Activated CD4-positive, CD25-positive, alpha-beta regulatory T cell treated with anti-CD3 and anti-CD28 coated beads, Interleukin-2, amount 50 U/mL, for 16 hours (primary cell): ENCODE results near the gene SYNJ2.

Experiments used
- DNase-seq: peaks from one replicate; pipeline ENCODE4 v3.0.0-alpha.2; 2020; ENCODE audit warnings: low read depth, low spot score

The SYNJ2 gene

DNA sequence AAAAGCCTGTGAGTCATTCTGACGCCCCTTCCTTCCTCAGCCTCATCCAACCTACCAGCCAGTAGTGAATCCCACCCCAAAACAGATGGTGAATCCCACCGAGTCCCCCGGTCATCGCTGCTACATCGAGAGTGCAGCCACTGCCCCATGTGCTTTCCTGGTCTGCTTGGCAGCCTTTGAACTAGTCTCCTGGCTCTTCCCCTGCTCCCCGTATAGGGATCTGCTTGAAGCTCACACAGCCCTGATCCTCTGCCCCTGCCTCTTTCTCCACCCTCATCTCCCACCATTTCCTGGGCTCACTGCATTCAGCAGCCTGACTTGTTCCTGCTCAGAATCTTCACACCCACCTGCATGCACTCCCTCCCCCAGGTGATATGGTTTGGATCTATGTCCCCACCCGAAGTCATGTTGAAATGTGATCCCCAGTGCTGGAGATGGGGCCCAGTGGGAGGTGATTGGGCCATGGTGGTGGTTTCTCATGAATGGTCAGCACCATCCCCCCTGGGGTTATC is 14.6 kb downstream of the SYNJ2 start:
- DNase-seq = no peak

DNA sequence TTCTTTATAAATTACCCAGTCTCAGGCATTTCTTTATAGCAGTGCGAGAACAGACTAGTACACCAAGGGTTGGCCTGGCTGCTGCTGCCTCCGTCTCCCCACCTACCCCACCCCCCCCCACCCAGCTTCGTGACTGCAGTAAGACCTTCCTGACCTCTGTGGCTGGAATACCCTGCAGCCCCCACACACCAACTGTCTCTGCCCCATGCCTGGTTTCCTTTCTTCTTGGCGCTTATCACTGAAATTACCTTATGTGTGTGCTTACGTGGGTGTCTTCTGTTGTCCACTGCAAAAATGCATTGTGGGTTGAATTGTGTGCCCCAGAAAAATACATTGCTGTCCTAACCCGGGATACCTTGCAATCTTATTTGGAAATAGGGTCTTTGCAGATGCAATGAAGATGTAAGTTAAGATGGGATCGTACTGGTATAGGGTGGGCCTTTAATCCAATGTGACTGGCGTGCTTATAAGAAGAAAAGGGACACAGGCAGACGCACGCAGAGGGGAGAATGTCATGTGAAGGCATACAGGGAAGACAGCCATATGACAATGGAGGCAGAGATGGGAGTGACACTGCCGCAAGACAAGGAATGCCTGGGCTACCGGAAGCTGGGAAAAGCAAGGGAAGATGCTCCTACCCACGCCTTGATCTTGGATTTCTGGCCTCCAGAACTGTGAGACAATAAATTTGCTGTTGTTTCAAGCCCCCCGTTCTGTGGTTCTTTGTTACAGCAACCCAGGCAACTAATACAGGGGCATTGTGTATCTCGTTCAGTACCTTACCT is 15.4 kb downstream of the SYNJ2 start:
- DNase-seq = no peak

- DNase-seq = no peak
Observed at GRCh38 chr6:157997893-157998608, 16.4 kb downstream of the SYNJ2 start.

GRCh38 chr6:157998707-157999167 is 17.1 kb downstream of the SYNJ2 start:
- no peak for DNase-seq

DNA sequence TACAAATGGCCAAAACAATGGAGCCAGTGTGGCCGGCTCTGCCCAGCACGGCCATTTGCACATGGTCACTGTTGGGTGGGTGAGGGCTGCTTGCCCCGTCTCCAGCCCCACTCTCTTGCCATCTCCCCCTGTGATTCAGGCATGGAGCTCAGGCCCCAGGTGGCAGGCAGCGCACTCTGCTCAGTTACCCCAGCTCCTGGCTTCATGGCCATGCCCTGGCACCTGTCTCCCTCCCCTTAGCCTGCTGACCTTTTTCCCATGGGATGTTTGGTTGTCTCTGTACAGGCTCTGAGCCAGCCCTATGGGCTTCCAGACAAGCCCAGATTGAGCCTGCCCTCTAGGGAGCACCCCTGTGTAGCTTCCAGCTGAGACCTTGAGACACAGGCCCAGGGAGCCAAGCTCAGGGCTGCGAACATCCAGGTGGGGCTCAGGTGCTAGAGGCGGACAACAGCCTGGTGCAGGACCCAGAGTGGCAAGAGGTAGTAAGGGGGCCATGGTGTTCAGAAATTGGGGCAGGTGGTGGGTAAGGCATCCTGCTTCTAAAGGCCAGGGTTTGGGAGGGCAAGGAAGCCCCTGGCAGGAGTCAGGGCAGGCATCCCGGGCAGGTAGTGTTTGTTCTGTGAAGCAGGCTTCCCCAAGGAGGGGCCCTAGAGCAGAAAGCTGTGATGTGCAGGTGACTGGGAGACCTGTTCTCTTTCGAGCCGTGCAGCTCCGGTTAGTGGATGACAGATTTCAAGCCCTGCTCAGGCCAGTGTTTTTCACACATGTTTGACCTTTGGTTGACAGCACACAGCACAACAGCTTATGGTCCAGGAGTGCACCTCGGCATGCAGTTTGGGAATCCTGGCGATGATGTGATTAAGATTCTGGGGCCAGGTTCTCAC is 17.7 kb downstream of the SYNJ2 start:
- no peak for DNase-seq

DNA sequence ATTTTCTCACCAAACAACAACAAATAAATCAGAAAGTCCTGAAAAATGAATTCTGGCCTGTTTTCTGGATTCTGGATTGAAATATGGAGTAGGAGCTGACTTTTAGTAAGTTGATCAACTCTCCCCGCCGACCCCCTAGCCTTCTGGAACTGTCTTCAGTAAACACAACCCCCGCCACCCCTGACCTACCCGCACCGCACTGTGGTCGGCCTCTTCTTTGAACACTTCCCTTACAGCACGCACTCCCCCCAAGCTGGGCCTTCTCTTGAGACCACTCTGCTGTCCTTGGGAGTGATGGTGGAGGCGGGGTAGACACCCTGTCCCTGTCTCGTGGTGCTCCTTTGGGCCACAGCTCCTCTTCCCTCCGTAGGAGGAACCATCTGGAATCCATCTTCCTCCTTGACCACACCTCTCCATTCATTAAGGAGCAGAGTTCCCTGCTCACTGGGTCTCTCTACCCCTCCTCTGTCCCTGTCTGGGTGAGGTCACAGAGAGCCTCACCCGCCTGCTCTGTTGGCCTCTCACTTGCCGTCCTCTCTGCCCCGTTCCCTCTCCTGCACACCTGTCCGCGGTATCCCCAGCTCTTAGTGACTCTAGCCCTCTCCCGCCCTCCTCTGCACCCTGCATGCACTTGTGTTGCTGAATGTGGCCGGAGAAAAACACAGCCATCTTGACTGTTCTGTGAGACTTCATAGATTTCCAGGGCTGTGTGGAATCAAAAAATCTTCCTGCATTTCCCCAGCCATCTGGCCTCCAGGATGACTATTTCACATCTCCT is 19.1 kb downstream of the SYNJ2 start:
- DNase-seq = no peak

GRCh38 chr6:158002249-158002950 is 20.7 kb downstream of the SYNJ2 start:
- DNase-seq = no peak

DNA sequence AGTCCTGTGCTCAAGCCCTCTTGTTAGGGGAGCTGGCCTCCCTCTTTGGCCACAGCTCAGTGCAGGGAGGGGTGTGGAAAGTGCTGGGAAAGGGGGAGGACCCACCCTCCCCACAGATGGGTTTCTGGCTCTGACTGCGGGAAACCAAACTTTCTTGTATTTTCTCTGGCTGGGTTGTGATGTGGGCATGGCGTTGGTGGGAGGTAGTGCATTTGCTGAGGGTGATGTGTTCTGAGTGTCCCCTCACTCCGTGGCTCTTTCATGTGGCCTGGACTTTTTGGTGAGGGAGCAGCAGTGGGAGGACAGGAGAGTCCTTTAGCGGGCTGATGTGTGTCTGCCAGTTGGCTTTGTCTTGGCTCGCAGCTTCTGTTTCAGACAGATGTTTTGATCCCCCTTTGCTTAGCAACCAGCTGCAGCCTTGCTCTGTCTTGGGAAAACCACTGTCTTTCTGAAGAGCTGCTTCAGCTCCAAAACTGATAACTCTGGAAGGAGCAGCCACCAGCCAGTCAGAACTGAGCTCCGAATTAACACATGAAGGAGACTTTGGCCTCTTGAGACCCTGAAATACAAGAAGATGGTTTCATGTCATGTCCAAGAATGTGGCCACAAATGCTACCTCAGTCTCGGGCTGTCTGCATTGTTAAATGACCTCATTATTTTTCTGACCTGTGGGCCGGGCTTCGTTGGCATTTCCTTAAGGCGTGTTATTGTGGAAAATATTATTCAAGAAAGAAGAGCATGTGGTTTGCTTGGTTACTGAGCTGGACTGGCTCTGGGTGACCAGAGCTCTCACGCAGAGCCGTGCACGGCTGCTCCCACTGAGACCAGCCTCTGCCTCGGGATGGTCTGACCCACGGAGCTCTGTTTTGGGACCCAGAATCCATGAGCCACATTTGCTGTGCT is 21.5 kb downstream of the SYNJ2 start:
- no peak for DNase-seq

- no peak for DNase-seq
Observed at GRCh38 chr6:158003910-158004700, 22.4 kb downstream of the SYNJ2 start.

DNA sequence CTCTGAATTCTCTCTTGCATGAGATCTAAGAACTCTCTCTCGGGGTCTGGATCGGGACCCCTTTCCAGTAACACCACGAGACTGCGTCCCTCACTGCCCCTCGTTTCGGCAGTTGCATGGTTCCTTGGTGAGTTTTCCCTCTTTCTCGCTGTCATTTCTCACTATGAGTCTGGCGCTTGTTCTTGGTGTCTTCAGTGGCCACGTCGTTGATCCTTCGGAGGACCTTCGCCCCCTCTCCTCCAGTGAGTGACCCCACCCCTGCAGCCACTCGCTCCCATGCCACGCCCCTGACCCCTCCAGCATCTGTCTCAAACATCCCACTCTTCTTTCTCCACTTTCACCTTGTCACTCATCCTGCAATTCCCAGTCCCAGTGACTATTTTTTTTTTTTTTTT is 23.0 kb downstream of the SYNJ2 start:
- DNase-seq = no peak

GRCh38 chr6:158005626-158006180 is 24.0 kb downstream of the SYNJ2 start:
- no peak for DNase-seq

DNA sequence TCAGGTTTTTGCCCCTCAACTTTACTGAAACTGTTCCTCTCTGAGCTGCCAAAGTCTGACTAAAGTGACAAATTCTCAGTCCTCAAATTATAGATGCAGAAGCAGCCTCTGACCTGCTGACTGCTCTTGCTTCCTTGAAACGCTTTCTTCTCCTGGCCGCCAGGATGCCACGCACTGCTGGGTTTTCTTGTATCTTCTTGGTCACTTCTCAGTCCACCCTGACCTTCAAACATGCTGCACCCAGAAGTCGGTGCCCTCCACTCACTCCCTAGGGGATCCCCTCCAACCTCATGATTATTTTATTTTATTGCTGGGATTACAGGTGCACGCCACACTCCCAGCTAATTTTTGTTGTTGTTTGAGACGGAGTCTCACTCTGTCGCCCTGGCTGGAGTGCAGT is 24.7 kb downstream of the SYNJ2 start:
- DNase-seq = no peak

GRCh38 chr6:158006821-158007570 is 25.3 kb downstream of the SYNJ2 start:
- no peak for DNase-seq

GRCh38 chr6:158008864-158009113 is 27.1 kb downstream of the SYNJ2 start:
- no peak for DNase-seq

- no peak for DNase-seq
Observed at GRCh38 chr6:158009114-158009891, 27.6 kb downstream of the SYNJ2 start.

- no peak for DNase-seq
Observed at GRCh38 chr6:158009935-158010585, 28.4 kb downstream of the SYNJ2 start.
